ENCODE measurements around the gene ABR. TPM values are rescaled to one million over a fixed set of nuclear protein-coding genes. Genes with fewer than 3 reads are reported as not detected.
A peak's percentile ranks its signal among the peaks of the same experiment; 100 is the strongest.
"Not testable (repeated sequence)": the region's sequence is repeated elsewhere in the genome, so short reads cannot be mapped to it uniquely, and the experiment has no call there.

The ABR gene
- polyA plus RNA-seq, 1 donor: 32.7 TPM

DNA sequence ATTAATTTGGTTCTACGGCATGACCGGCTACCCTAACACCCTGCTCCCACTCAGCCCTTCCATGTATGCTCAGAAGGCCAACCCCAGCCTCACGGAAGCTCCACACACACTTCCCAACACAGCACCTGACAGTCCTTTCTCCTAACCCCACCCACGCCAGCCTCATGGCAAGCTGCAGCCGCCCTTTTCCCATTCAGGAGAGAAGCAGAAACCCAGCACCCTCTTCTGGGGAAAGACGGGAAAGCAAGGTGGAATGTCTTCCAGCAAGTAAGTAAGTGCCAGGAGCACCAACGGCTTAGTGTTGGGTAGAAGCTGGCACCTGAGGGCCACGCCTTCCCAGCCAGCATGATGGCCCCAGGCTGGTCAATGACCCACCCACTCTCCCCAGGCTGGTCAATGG lies 32.1 kb downstream of the ABR start:
- no peak for DNase-seq

DNA sequence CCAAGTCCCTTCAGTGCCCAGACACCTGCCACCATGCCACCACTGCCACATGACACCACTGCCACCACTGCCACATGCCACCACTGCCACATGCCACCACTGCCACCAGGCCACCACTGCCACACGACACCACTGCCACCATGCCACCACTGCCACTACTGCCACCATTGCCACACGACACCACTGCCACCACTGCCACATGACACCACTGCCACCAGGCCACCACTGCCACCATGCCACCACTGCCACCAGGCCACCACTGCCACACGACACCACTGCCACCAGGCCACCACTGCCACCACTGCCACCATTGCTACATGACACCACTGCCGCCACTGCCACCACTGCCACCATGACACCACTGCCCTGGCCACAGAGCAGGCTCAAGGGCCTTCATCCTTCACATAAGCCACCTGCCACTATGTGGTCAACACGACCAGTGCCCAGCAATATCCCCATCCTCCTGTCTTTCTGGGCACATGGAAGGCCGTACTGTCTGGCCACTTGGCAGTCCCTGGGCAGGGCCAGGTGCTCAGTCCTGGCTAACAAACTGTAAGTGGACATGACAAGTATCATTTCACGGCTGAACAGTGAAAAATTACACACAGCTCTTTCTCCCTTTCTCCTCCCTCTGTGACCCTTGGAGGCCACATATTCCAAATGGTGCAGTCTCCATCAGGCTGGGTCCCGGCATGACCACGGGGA lies 33.1 kb downstream of the ABR start:
- no peak for DNase-seq

DNA sequence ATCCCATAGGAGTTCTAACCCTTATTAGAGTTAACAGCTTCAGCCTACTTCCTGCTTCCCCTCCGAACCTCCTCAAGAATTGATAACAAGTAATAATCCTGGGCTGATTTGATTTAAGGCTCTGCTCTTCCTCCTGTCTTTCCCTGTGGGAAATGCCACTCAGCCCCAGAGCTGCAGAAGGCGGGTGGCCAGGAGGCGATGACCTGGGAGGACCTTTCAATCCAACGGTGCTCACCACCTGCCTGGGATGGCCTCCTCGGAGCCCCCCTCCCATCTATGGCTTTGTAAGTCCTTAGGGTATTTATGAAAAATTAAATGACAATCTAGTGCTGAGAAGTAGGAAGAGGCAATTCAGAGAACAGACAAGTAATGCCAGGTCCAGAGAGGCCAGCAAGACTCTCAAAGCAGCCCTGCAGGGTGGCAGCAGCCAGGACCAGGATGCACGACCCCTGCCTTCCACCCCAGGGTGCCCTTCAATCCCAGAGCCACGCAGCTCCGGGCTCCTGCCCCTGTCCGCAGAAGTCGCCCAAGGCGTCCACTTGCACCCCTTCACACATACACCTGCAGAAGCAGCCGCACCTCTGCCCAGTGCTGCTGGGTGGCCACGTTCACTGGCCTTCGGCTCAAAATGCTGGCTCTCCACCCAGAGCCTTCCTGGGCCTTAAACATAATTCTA lies 34.3 kb downstream of the ABR start:
- no peak for DNase-seq

DNA sequence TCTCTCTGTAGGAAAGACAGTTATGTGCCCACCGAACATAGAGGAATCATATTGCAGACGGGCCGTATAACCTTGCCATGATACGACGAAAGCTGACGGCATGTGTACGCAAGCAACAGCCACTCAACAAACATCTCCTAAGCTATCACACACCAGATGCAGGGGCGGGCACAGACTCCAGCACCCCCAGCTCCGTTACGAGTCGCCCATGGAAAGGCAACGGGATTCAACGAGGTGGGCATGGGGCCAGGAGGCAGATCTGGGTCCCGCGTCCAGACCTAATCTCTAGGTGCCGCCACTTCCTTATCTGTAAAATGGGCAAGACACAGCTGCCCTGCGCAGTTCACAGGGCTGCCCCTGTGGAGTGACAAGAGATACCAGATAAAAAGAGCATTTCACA lies 35.6 kb downstream of the ABR start:
- no peak for DNase-seq

DNA sequence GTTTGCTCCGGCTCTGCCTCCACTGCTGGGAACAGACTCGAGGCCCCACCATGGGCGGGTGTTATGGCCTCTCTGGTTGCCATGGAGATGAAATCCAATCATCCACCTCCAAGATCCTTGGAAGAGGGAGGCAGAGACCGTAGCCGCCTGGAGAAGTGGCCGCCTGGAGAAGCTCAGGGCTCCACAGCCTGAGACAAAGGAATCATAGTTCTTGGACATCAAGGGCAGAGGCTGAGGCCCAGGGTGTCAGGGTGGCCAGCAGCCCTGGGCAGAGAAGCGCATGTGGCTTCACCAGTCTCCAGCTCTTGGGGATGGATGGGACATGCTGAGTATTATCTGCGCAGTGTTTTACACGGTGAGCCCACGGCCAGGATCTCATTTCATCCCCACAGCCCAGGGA lies 36.2 kb downstream of the ABR start:
- DNase-seq: peak; percentile 80

DNA sequence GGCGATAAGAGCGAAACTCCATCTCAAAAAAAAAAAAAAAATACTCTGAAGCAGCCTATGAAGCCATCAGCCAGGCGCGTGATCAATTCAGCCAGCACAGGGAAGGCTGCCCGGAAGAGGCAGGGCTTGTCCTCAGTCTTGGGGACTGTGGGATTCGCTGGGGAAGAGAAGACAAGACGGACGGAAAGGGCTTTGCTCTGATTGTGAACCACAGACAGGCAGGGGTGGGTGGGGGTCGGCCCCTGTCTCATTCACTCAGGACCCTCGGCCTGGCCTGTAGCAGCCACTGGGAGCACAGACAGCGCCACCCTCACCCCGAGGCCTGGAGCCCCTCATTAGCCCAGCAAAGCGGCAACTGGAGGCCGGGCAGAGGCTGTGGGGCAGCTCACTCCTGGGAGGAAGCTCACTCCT lies 37.2 kb downstream of the ABR start:
- peak; percentile 64 for DNase-seq

DNA sequence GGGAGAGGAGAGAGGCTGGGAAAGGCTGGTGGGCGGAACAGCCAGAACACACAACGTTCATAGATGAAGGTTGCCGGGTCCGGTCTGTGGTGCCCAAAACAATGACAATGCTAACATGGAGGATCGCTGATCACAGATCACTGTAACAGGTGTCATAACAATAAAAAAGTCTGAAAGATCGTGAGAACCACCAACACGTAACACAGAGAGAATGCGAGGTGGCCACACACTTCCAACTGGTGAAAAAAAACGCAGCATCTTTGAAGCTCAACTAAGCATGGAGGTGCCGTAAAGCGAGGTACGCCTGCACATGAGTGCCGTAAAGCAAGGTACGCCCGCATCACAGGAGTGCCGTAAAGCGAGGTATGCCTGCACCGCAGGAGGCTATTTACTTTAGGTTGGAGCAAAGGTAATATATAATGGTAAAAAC lies 42.3 kb downstream of the ABR start:
- DNase-seq: no peak

DNA sequence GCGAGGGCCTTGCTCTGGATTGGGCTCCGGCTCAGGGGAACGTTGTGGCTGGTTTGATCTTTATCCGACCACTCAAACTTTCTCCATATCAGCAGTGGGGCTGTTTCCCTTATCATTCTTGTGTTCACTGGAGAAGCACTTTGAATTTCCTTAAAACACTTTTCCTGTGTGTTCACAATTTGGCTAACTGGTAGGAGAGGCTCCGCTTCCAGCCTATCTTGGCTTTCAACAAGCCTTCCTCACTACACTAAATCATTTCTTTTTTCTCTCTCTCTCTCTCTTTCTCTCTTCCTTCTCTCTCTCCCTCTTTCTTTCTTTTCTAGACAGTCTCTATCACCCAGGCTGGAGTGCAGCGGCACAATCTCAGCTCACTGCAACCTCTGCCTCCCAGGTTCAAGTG lies 43.0 kb downstream of the ABR start:
- no peak for DNase-seq

DNA sequence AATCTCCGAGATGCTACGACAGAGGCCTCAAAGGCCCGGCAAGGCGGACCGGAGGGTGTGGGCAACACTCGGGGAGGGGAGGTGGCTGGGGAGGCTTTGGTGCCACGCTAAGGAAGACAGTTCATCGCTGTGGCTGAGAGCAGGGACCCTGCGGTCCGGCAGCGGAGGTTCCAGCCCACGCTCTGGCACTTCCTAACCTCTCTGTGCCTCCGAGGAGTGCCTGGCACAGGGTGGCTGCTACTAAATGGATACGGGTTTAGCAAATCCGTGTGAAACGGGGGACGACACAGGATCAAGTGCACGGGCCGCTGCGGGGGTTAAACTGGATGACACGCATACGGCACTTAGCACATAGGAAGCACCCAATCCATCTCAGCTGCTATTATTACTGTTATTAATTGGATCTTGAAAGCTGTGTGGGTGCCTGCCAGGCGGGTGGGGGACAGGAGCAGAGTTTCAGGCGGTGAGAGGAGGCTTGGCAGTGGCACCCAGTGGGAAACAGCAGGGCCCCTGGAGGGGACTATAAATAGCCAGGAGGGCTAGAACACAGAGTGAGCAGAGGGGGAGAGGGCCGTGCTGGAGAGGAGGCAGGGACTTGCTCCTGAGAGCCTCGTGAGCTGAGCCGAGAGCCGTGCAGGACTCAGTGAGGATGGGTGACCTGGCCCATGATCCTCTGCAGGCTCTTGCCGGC lies 45.0 kb downstream of the ABR start:
- DNase-seq: no peak

DNA sequence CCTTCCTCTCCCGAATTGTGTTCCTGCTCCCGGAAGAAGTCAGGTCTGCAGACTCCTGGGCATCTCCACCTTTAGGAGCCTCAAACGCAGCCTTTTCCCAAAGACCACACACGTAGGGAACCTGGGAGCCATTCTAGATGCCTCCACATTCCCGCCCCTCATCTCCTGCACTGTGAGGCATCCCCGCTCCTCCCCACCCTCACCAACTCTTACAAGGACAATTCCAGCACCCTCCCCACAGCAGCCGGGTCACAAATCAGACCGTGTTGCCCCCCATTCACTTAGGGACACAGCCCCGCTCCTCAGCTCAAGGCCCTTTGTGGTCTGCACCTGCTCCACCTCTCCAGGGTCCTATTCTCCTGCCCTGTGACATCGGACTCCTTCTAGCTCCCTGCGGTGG lies 49.6 kb downstream of the ABR start:
- DNase-seq: no peak

DNA sequence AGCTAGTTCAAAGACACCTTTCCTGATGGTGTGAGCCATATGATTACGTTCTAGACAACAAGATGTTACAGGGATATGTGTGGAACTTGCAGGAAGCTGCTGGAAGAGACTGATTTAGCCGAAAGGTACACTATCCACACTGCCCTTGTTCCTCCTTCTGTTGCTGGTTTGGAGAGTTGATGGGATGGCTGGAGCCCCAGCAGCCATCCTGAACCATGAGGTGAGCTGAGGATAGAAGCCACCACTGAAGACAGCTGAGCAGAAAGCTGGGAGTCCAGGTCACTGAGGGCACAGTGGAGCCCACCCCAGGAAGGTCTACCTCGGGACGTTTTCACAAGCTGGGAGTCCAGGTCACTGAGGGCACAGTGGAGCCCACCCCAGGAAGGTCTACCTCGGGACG lies 51.3 kb downstream of the ABR start:
- DNase-seq: not testable (repeated sequence)

DNA sequence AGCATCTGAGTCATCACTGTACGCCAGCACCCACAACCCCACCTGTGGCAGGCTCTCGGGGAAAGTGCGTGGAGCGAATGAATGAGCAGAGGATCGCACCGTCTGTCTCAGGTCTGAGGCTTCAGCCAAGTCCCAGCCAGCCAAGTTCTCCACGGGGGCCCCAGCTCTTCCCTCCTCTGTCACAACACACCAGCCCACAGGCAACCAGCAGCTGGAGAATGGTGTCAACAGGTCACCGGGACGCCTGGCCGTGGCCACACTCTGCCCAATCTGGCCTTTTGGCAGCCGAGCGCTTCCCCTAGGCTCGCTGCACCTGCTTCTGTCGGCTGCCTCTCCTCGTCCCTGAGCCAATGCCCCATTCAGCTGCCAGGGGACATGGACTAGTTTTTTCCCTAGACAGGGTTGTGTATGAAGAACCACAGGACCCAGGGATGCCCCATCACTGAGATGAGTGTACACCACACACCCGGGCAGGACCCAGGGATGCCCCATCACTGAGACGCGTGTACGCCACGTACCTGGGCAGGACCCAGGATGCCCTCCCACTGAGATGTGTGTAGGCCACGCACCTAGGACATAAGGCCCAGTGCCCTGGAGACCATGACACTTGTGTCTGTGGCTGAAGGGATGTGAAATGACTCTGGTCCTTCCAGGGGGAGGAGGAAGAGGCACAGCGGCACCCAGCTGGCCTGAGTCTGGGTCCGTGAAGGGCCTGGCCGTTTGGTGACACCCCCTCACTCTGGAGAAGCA lies 52.8 kb downstream of the ABR start:
- DNase-seq: no peak

DNA sequence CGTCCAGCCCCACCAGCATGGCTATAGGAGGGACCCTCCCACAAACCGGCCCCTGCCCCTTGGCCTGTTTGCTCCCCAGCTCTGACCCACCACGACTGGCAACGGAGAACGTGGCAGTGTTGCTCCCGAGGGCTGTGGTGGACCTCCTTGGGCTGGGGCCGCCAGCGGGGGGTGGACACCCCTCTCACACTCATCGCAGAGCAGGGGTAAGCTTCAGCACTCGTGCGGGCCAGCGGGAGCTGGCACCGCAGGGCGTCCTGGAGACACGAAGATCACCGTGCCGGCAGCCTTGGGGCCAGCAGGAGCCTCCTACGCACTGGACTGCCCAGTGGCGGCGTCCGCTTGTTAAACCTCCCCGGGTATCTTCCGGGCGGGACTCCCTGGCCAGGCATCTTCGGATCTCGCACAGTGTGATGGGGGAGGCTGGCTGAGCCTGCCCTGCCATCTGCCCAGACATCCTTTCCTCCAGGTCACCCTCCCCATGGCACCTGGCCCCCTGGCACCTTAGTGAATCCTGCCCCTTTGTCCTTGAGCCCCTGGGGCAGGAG lies 53.5 kb downstream of the ABR start:
- DNase-seq: no peak

DNA sequence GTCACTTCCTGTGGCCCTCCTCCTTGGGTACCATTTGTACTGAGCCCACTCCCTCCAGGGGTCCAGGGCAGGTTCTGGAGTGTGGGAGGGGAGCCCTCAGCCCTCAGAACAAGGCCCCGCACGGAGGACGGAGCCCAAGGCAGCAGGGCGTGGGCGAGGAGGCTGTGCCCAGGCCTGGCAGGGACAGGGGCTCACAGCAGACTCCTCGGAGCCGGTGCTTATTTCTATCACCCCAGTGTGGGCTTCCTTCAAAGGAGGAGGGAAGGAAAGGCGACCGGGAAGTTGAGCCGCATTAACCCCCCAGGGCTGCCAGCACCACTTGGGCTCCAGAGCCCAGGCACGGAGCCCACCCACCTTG lies 54.0 kb downstream of the ABR start:
- DNase-seq: no peak

DNA sequence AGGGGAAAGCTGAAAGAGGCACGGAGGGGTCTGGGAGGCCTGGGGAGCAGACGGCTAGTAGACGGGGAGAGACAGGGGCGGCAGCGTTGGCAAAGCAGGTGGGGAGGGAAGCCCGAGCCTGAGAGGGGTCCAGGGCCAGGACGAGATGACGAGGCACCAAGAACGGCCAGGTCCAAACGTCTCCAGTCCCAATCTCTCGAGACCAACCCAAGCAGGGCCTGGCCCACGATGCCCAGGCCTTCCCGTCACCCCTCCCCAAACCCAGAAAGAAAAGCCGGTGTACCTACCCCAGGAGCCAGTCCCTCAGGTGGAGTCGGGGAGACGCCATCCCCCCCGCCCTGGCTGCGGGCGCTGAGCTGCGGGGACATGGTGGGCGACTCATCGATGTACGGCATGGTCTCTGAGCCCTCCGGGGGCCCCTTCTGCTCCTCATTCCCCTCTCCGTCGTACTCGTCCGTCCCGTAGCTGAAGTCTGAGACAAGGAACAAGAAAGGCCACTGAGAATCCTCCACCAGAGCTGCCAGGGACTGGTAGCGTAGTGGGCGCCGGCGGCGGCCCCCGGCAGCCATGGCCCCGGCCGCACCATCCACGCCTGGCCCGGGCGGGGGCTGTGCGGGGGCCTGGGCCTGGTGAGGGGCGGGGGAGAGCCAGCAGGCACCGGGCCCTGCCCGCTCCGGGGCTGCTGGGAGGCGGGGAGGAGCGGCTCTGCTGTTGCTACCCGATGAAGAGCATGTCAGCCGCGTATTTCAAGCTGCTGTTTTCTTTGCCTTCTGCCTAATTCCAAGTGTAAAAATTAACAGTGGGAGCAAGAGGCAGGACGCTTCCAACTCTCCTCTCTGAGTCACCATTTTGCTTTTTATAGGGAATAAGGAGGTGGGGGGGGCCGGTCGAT lies 54.6 kb downstream of the ABR start:
- no peak for DNase-seq

DNA sequence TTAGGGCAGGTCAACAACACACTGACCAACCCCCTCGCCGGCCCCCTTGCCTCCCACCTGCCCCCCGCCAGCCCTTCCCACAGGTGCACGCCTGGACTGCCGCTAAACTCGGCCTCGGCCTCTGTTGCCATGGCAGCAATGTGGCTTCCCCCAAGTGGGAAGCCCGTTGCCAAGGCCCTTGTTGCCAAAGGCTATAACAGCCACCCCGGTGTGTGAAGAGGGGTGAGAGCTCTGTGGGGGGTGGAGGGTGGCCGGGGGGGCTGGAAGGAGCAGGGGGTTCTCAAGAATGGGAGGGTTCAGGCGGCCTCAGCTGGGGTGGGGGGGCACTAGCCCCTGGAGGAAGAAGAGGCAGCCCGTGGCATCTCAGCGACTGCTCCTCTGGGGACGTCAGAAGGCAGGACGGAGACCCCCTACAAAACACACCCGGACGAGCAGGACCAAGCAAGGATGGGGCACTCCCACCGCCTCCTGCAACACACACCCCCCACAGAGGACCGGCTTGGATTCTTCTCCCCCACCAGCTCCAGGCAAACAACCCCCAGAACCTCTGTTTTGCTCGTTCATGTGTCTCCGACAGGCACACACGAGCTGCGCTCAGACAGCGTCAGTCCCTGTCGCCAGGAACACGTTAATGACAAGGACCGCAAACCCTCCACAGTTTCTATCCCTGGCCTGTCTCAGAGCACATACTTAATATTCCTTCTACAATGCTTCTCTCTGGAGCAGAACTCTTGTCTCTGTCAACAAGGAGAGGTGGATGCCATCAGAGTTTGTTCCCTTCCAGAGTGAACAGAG lies 55.7 kb downstream of the ABR start:
- no peak for DNase-seq

DNA sequence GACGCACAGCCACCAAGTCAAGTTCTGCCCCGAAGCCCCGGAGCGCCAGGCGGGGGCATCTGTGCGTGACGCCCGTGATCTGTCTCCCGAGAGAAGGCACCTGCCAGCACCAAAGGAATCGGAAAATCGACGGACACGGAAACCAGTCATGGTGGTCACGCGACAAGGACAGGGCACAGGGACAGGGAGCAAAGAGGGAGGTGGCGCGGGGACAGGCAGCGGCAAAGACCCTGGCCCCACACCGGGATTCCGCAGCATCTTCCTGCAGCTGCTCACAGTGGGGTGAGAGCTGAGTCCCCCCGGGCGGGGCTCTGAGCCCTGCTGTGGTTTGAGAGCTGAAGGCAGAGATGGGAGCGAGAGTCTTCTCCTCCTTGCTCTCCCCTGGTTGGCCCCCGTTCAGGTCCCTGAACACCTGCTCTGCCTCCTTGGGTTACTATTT lies 56.4 kb downstream of the ABR start:
- DNase-seq: no peak

DNA sequence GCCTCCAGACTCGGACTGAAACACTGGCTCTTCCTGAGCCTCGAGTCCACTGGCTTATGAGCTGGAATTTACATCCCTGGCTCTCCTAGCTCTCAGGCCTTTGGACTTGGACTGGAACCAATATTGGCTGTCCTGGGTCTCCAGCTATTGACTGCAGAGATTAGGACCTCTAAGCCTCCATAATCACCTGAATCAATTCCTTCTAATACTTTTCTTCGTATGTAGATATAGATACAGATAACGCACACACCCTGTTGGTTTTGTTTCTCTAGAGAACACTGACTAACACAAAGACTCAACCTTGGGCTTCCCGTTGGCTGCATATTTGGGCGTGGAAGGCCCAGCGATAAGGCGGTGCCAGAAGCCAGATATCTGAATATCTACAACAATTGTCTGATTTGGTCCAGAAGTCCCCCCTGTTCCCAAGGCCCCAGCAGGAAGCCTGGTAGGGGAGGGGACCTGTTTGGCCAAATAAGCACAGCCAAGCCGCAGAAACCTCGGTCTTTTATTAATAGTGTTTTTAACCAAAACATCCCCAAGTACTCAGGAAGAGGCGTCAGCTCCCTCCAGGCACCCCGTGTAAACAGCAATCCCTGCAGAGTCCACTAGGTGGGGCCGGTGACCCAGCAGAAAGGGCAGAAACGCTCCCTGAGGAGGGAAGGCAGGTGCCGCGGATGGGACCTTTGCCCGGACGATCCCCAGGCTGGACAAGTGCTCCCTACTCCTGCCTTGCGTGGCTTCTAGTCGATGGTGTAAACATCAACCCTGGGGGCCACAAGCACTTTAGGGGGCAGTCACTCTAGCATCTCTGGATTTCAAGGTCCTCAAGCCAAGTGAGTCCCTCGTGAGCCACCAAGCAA lies 57.0 kb downstream of the ABR start:
- DNase-seq: peak; percentile 76

DNA sequence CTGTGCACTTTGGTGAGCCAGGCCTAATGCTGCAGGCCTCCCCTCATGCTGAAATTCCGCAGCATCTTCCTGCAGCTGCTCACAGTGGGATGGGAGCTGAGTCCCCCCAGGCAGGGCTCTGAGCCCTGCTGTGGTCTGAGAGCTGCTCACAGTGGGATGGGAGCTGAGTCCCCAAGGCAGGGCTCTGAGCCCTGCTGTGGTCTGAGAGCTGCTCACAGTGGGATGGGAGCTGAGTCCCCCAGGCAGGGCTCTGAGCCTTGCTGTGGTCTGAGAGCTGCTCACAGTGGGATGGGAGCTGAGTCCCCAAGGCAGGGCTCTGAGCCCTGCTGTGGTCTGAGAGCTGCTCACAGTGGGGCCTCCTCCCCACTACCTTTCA lies 58.4 kb downstream of the ABR start:
- DNase-seq: not testable (repeated sequence)
